GM12872 (cell line): ENCODE results near the gene PDGFRB.

Source experiments
- CTCF ChIP-seq: IDR thresholded peaks from 3 replicates; pipeline ENCODE4 v1.5.1; 2011; ENCODE audit warnings: low read depth, mild to moderate bottlenecking, low read length, moderate library complexity; ENCODE audit not compliant: insufficient read depth

Gene PDGFRB

GRCh38 chr5:150195736-150196485, 40.3 kb upstream of the PDGFRB start:
- no peak for TF ChIP-seq CTCF

GRCh38 chr5:150192462-150192861, 36.8 kb upstream of the PDGFRB start:
- no peak for TF ChIP-seq CTCF

- TF ChIP-seq CTCF: no peak
These were observed 35.3 kb upstream of the PDGFRB start for GRCh38 chr5:150190987-150191386.

- no peak for TF ChIP-seq CTCF
These were observed 34.9 kb upstream of the PDGFRB start for GRCh38 chr5:150190503-150190979.

GRCh38 chr5:150189728-150190502, 34.3 kb upstream of the PDGFRB start, which contains the start of gene SLC6A7:
Gene SLC6A7 (plus strand): TSS chr5:150190062. CDS start chr5:150190328, 266 bp downstream.
- no peak for TF ChIP-seq CTCF

- no peak for TF ChIP-seq CTCF
These were observed 33.7 kb upstream of the PDGFRB start for GRCh38 chr5:150189326-150189725.

GRCh38 chr5:150188146-150188842, 32.6 kb upstream of the PDGFRB start:
- no peak for TF ChIP-seq CTCF
